HG02981 (cell line): ENCODE results near the gene OPTC.
"Not testable (repeated sequence)": the region's sequence is repeated elsewhere in the genome, so short reads cannot be mapped to it uniquely, and the experiment has no call there.

Experiments used
- ATAC-seq: cut with Tn5 transposase; IDR thresholded peaks from one replicate; pipeline ENCODE4 v1.9.1; 2021; ENCODE audit warnings: mild to moderate bottlenecking, moderate library complexity; ENCODE audit not compliant: unreplicated experiment

OPTC gene

GRCh38 chr1:203516184-203516583 lies 22.2 kb downstream of the OPTC start:
- ATAC-seq = no peak

DNA sequence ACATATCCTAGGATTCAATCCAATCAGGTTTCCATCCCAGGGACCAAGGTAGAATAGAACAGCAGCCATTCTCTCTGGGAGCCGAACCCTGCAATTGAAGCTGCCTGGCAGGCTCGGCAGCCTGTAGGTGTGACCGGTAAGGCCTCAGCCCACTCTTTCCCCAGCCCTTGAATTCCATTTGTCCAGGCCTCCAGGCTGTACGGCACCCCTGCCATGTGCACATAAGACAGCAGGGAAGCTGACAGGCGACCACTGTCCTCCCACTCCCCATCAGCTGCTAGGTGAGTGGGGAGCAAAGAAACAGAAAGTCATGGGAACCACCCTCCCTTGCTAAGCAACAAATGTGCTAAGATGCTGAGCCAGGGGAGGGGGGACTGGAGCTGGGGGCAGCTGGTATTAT lies 23.0 kb downstream of the OPTC start:
- no peak for ATAC-seq

GRCh38 chr1:203517426-203518110 lies 23.6 kb downstream of the OPTC start:
- no peak for ATAC-seq

GRCh38 chr1:203518139-203518538 lies 24.2 kb downstream of the OPTC start:
- not testable (repeated sequence) for ATAC-seq

GRCh38 chr1:203518541-203518940 lies 24.6 kb downstream of the OPTC start:
- ATAC-seq = no peak

DNA sequence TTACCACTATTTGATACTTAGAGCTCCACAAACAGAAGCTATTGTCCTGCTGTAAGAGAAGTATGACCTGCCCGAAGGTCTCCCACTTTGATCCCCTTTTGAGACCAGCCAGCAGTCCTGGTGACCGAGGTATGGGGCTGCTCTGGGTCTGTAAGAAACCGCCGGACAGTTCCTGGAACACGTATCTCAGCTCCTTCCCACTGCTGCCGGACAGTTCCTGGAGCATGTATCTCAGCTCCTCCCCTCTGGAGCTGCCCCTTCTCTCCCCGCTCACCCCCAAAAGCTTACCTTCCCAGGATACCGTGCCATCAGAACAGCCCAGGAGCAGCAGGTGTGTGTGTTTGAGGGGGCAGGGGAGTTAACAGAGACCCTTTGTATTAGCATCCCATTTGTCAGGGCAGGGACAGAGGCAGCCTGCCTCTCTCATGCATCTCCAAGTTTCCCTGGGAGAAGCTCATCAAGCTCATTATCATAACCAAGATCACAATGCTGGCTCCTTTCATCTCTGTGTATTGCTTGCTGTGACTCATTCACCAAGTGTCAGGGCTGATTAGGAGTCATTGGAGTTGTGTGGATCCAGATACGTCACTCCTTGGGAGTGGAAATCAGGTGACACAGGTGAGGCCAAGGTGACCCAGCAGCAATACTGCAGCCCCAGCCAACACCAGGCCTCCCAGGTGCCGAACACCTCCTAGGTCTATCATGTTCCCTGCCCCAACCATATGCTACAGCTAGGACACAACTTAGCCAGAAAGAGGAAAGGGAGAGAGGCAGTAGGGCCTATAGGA lies 25.3 kb downstream of the OPTC start:
- ATAC-seq = no peak

GRCh38 chr1:203519896-203520295 lies 25.9 kb downstream of the OPTC start:
- ATAC-seq = no peak

- no peak for ATAC-seq
Measured at GRCh38 chr1:203520315-203520714, 26.4 kb downstream of the OPTC start.

- ATAC-seq = no peak
Measured at GRCh38 chr1:203521074-203521794, 27.3 kb downstream of the OPTC start.

DNA sequence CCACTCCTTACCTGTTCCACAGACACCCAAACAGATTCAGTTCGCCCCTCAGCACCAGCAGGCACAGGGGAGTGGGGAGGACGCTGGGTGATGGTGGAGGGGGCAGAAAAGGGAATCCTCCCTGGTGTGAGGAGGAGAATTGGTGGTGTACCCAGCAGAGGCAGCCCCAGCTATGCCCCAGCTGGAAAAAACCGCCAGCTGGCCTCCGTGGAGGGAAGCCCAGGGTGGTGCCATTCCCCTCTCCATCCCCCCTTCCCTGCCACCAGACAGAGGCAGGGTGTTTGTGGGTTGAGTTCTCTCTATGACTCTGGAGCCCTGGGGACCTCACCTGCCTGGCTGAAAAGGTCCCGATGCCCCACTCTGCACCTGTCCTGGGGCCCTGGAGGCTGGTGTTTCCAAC lies 27.9 kb downstream of the OPTC start:
- ATAC-seq = no peak

DNA sequence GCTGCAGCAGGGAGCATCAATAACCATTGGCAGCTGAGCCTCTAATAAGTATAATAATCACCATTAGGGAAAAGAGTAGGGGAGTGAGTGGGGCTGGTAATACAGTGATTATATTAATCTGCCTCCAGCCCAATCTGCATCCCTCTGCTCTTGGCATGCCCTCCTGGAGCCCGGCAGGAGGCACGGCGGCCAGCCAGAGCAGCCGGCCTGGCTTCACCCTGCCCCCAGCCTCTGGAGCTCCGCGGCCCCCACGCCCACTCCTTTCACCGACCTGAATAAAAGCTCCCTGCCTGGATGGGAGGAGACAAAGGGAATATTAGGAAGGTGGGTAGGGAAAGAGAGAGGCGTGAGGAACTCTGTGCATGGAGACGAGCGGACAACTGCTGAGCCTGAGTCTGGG lies 28.3 kb downstream of the OPTC start:
- ATAC-seq = no peak

DNA sequence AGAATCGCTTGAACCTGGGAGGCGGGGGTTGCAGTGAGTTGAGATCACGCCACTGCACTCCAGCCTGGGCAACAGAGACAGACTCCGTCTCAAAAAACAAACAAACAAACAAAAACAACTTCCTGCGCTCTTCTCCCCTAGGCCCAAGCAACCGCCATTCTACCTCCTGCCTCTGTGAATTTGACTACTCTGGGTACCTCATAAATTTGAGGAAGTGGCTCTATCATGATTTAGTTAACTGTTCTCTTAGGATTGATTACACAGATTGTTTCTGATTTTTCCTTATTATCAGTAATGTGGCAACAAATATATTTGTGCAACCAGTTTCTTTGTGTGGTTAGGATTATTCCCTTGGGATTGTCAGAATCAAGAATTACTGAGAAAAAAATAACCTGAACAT lies 29.7 kb downstream of the OPTC start:
- ATAC-seq = no peak

DNA sequence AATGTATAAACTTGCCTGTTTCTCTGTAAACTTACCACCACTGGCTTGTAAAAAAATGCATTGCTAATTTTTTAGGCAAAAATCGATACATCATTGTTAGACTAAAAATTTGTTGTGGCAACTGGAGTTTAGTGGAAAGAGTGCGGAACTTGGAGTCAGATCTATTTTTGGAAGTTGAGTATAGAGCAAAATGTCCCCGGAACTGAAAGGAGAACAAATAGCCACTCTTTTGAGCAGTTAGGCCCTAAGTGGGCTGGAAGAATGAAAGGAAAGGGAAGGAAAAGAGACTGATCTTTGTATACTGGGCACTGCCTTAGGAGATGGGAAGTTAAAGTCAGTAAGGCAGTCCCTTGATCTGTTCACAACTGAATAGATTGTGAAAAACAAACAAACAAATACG lies 30.2 kb downstream of the OPTC start:
- ATAC-seq = no peak

- ATAC-seq = no peak
Measured at GRCh38 chr1:203524824-203525223, 30.9 kb downstream of the OPTC start.

DNA sequence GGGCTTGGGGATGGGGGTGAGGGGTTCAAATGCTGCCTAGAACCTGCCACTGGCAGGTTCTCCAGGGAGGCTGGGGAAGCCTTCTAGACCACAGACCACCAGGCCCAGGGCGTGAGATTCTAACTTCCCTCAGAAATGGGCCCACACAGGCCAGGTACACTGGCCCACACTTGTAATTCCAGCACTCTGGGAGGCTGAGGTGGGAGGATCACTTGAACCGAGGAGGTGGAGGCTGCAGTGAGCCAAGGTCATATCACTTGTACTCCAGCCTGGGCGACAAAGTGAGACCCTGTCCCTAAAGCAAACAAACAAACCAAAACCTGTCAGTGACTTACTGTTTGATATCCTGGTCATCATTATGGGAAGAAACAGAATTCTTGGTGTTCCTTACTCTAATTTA lies 31.7 kb downstream of the OPTC start:
- no peak for ATAC-seq

DNA sequence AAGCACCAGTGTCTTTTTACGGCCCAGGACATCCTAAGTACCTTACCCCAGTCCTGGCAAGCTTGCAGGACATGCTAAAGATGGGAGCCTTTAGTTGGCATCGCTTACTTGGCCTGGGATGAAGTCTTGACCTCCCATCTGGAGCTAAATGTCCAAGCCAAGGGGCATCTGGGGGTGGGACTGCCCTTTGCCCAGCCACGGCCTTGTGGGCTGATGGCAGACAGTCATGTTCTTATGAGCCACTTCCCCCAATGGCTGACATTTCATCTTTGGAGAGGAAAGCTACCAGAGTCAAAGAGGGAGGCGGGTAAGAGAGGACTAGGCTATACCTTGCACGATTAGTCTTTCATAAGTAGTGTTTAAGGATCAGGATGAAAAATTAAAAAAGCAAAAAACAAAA lies 32.2 kb downstream of the OPTC start:
- no peak for ATAC-seq

GRCh38 chr1:203526572-203526971 lies 32.6 kb downstream of the OPTC start:
- ATAC-seq = no peak

DNA sequence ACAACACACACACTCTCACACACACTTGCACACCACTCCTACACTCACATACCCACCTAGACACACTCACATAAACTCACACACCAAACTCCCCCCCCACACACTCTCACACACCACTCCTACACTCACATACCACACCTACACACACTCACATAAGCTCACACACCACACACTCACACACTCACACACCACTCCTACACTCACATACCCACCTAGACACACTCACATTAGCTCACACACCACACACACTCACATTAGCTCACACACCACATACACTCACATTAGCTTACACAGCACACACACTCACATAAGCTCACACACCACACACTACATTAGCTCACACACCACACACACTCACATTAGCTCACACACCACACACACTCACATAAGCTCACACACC lies 33.1 kb downstream of the OPTC start:
- ATAC-seq = no peak

DNA sequence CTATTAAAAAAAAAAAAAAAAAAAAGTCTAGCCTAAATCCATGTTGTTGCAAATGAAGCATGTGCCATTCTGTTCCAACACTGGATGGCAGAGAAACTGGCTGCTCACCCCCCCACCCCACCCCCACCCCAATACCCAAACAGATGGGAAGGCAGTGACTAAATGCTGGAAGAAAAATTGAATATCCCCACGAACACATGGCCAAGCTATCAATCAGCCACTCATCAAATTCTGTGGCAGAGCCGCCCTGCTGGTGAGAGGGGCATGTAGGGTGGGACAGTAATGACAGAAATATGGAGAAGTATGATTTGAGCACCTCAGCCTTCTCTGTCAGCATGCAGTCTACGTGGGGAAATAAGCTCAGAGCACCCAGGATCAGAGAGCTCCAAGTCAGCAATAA lies 34.1 kb downstream of the OPTC start:
- ATAC-seq = no peak

DNA sequence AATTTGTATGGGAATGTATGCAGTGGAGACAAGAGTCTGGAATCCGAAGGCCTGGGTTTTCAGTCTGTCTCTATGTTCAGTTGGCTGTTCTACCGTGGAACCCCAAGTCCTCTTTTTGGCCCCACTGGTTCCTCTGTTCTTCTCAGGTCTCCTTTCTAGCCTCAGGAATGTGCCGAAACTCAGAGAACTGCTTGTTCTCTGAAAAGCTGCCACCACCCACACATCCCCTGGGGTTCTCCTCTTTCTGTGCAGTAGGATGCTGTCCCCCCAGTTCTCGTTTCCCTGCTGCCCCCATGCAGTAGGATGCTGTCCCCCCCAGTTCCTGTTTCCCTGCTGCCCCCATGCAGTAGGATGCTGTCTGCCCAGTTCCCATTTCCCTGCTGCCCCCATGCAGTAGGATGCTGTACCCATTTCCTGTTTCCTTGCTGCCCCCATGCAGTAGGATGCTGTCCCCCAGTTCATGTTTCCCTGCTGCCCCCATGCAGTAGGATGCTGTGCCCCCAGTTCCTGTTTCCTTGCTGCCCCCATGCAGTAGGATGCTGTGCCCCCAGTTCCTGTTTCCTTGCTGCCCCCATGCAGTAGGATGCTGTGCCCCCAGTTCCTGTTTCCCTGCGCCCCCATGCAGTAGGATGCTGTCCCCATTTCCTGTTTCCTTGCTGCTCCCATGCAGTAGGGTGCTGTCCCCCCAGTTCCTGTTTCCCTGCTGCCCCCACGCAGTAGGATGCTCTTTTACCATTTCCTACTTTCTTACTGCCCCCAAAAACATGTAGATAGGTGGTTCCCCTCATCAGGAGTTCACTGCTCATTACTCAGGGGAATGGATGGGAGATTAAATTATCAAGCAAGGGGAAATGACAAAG lies 35.3 kb downstream of the OPTC start:
- no peak for ATAC-seq

DNA sequence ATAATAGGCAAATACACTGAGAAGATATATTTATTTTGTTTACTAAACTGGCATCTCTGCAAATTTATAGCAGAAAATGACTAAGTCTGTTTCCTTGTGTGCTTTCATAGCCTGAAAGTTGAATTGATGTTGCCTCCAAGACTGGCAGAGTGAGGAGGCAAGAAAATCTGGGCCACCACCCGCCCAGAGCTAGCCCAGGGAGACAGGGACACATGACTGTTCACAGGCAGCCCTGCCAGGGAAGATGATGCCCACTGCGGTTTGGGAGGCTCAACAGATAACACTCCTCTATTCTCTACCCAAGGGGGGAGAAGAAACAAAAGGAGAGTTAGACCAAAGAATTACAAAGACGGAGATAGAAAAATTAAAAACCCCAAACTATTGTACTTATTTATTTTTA lies 37.1 kb downstream of the OPTC start:
- ATAC-seq = no peak
